HG03175 (cell line): ENCODE data around the gene SNX17.
A peak's percentile ranks its signal among the peaks of the same experiment; 100 is the strongest.
"Not testable (repeated sequence)": the region's sequence is repeated elsewhere in the genome, so short reads cannot be mapped to it uniquely, and the experiment has no call there.

ENCODE experiments used
- ATAC-seq: cut with Tn5 transposase; IDR thresholded peaks from one replicate; pipeline ENCODE4 v1.9.1; 2021; ENCODE audit warnings: mild to moderate bottlenecking, moderate library complexity; ENCODE audit not compliant: unreplicated experiment

Gene SNX17

GRCh38 chr2:27390822-27391679 lies 20.6 kb downstream of the SNX17 start:
- no peak for ATAC-seq

DNA sequence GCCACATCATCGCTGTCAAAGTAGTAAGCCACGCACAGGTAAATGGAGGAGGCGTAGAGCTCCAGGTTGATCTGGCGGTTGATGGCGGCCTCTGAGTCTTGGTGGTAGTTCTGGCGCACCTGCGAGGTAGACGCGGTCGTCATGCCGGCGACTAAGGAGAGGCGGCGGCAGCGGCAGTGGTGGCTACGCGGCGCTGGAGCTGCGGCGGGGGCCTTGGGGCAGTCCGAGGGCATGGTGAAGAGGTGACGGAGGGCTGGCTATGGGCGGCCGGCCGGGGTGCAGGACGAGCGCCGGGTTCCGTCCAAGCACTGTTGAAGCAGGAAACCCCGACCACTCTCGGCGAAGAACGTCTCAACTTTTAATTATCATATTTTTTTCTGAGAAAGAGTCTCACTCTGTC lies 22.8 kb downstream of the SNX17 start:
- no peak for ATAC-seq

DNA sequence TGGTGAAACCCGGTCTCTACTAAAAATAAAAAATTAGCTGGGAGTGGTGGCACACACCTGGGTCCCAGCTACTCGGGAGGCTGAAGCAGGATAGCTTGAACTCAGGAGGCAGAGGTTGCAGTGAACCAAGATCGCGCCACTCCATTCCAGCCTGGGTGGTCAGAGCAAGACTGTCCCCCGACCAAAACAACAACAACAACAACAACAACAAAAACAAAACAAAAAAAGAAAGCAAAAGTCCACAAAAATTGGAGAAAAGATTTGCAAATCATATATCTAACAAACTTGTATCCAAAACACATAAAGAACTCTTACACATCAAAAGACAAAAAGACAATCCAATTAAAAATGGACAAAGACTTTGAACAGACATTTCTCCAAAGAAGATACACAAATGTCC lies 28.5 kb downstream of the SNX17 start:
- ATAC-seq = no peak

DNA sequence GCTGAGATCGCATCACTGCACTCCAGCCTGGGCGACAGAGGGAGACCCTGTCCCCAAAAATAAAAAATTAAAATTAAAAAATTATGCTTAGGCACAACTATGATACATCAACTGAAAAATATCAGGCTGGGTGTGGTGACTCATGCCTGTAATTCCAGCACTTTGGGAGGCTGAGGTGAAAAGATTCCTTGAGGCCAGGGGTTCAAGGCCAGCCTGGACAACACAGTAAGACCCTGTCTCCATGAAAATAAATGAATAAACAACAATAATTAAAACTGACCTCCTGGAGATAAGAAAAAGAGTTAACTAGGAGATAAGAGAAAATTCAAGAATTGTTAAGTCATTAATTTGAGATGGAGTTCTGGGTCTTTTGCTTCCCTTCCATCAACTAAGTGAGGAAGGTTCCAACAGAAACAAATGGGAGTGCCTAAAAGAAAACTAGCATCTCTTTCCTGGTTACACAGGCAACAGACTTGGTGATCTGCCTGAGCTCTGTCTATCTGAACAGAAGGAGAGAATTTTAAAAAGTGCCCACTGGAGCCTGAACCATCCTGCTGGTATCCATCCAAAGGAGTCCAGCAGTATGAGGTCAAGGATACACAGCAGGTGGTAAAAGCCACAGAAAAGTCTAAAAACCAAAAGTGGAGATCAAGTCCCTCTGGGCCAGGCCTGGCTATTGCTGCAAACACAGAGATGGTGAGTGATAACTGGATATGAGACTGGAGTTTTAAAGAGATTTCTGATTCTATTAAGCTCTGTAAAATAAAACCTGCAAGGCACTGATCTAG lies 30.1 kb downstream of the SNX17 start:
- no peak for ATAC-seq

GRCh38 chr2:27407798-27408491 lies 37.5 kb downstream of the SNX17 start:
- ATAC-seq = no peak

GRCh38 chr2:27408601-27409320 lies 38.3 kb downstream of the SNX17 start:
- peak; percentile 34 for ATAC-seq

- ATAC-seq = peak; percentile 95
Measured at GRCh38 chr2:27409321-27410073, 39.1 kb downstream of the SNX17 start, which contains the start of gene PPM1G. PPM1G (minus strand) TSS chr2:27409591; CDS start chr2:27409422, 169 bp downstream.

- ATAC-seq = no peak
Measured at GRCh38 chr2:27412419-27413152, 42.2 kb downstream of the SNX17 start.

DNA sequence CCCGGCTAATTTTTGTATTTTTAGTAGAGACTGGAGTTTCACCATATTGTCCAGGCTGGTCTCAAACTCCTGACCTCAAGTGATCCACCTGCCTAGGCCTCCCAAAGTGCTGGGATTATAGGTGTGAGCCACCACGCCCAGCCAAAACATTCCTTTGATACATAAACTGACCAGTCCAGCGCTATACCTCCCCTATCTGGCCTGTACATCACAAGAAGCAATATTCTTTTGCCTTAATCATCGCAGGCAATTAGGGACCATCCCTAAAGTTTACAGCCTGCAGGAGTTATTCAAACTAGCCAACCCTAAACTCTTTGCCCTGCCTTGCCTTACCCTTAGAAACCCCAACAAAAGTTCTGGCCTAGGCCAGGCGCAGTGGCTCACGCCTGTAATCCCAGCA lies 45.7 kb downstream of the SNX17 start:
- no peak for ATAC-seq

DNA sequence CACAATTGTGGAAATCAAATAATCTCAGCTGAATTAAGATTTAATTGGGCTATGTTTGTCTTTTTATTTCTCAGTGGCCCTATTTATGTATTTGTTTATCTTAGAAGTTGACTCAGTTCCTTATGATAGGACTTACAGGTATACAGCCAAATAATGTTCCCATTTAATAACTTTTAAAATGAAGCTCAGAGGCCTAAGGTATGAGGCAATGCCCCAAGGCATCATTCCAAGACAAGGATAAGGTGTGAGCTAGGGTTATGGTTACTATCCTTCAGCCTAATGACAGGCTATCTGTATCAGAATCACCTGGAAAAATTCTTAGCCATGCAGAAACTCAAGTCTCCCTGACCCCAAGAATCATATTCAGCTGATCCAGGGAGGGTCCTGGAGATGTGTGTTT lies 50.6 kb downstream of the SNX17 start:
- no peak for ATAC-seq

DNA sequence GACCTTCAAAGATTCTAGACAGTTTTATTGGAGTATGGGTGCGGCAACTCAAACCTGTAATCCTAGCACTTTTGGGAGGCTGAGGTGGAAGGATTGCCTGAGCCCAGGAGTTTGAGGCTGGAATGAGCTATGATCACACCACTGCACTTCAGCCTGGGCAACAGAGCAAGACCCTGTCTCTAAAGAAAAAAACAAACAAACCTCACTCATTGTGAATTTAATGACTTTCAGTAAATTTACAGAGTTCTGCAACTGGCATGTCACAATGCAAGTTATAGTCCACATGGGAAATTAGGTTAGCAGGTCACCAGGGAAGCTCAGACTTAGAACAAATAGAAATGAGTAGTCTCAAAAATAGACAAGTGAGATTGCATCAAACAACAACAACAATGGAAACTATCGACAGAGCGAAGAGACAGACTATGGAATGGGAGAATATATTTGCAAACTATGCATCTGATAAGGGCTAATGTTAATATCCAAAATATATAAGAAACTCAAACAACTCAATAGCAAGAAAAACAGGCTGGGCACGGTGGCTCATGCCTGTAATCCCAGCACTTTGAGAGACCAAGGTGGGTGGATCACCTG lies 51.3 kb downstream of the SNX17 start:
- ATAC-seq = no peak

DNA sequence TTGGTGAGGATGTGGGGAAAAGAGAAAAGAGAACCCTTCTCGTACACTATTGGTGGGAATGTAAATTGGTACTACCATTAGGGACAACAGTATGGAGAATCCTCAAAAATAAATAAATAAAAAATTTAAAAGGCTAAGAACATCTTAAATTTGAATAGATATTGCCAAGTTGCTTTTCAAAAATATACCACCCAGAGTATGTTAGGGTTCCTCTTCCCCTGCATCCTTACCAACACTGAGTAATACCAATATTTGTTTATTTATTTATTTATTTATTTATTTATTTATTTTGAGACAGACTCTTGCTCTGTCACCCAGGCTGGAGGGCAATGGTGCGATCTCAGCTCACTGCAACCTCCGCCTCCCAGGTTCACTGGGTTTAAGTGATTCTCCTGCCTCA lies 52.5 kb downstream of the SNX17 start:
- ATAC-seq = no peak

GRCh38 chr2:27425039-27425438 lies 54.6 kb downstream of the SNX17 start:
- ATAC-seq = not testable (repeated sequence)
